Body of pancreas (tissue), 4 donors: Measurements from ENCODE around the gene PRKAG2. TPM values are rescaled to one million over a fixed set of nuclear protein-coding genes. Genes with fewer than 3 reads are reported as not detected.

Experiments used
- ATAC-seq: fragments of 150-250 bp; one replicate; pipeline ENCODE4 v1.9.1; 2016
- DNase-seq, 4 donors: peaks; one replicate each; pipeline ENCODE4 v3.0.0-alpha.2; 2019
- H3K27ac ChIP-seq, 4 donors: fragments of 200-600 bp; sonication (generic); 1 replicate in 3 of 4; 2 replicates in 1 of 4; pipeline versions ENCODE4 v1.5.1 to v1.6.1; 2016 to 2019; ENCODE audit warnings: mild to moderate bottlenecking in 1 of 4, mixed read lengths in 1 of 4, moderate library complexity in 1 of 4
- H3K27me3 ChIP-seq, 2 donors: fragments of 200-600 bp; sonication (generic); one replicate each; pipeline ENCODE4 v1.6.0; 2016; ENCODE audit warnings: mild to moderate bottlenecking in 1 of 2
- H3K36me3 ChIP-seq, 2 donors: fragments of 200-600 bp; sonication (generic); replicated peaks in 1 of 2; 2 replicates each; pipeline ENCODE4 v1.5.1; 2016; ENCODE audit warnings: low read depth in 2 of 2; ENCODE audit not compliant: insufficient read depth in 1 of 2
- H3K4me1 ChIP-seq: fragments of 200-600 bp; sonication (generic); one replicate; pipeline ENCODE4 v1.6.0; 2016
- H3K4me3 ChIP-seq, 2 donors: fragments of 200-600 bp; sonication (generic); 1 replicate in 1 of 2; 2 replicates in 1 of 2; pipeline ENCODE4 v1.5.1; 2016 to 2019
- H3K9me3 ChIP-seq, 3 donors: fragments of 200-600 bp; sonication (generic); 1 replicate in 2 of 3; 2 replicates in 1 of 3; pipeline ENCODE4 v1.5.1; 2016
- CTCF ChIP-seq, 7 experiments: fragments of 450-650 bp in 4 of 7; fragments of 200-600 bp in 3 of 7; sonication (generic) in 3 of 7; IDR thresholded peaks; one replicate each; pipeline ENCODE4 v1.5.1; 2016 to 2019; ENCODE audit warnings: antibody characterized with exemption in 7 of 7
- POLR2A ChIP-seq, 3 donors: fragments of 450-650 bp; IDR thresholded peaks; one replicate each; pipeline ENCODE4 v1.6.1; 2016; ENCODE audit warnings: antibody characterized with exemption in 3 of 3, mild to moderate bottlenecking in 2 of 3
- WGBS, 2 donors: methylation state at CpG; one replicate each; pipeline ENCODE4 v1.1.5; 2017; 5-methylcytosine and 5-hydroxymethylcytosine counted together
- intact Hi-C: fragments of 100-400 bp; cut with DNase I; formaldehyde crosslinking; loops from one replicate; pipeline ENCODE4 v1.15.1; 2023
- total RNA-seq, 2 donors: library from RNA; depleted of rRNA; stranded (reverse); fragments of >200 nt; gene quantifications; one replicate each; pipeline ENCODE4 v1.1.0, GENCODE V29; 2016

Gene PRKAG2
- total RNA-seq, 2 donors from 2014 or later, result 9.9 to 24.4 TPM

- peak in 1 of 4 donors; percentile 38 for DNase-seq
- H3K27me3 ChIP-seq, result no peaks in the 10 kb centered on the region
- 79 to 81% methylated on average over 23 to 24 of the region's 24 CpGs for WGBS, 2 donors
- intact Hi-C loops, result no loop called here
- no peaks in the 10 kb centered on the region for H3K9me3 ChIP-seq
- no peak overlapping the region for H3K27ac ChIP-seq
- no peak overlapping the region for H3K4me3 ChIP-seq
- no peaks in the 10 kb centered on the region for H3K4me1 ChIP-seq
- no peaks in the 10 kb centered on the region for H3K36me3 ChIP-seq
- no peak for TF ChIP-seq POLR2A (IDR thresholded peaks at IDR 0.05)
- TF ChIP-seq CTCF (IDR thresholded peaks at IDR 0.05), result peak in 1 of 7 experiments; percentile 16
- ATAC-seq, result no peak
Observed at GRCh38 chr7:151888079-151889067, 11.5 kb upstream of the PRKAG2 start.

GRCh38 chr7:151886783-151887182 is 9.9 kb upstream of the PRKAG2 start:
- Histone ChIP-seq H3K9me3 (no peaks in the 10 kb centered on the region), H3K36me3 (no peaks in the 10 kb centered on the region), H3K27me3 (no peaks in the 10 kb centered on the region), H3K27ac (no peak overlapping the region), H3K4me1 (no peaks in the 10 kb centered on the region), H3K4me3 (no peak overlapping the region)
- TF ChIP-seq POLR2A (IDR thresholded peaks at IDR 0.05) (no peak), CTCF (IDR thresholded peaks at IDR 0.05) (no peak)
- no peak for DNase-seq
- intact Hi-C loops, result no loop called here
- no peak for ATAC-seq
- WGBS, 2 donors, result 83 to 85% methylated on average over 15 of the region's 15 CpGs

DNA sequence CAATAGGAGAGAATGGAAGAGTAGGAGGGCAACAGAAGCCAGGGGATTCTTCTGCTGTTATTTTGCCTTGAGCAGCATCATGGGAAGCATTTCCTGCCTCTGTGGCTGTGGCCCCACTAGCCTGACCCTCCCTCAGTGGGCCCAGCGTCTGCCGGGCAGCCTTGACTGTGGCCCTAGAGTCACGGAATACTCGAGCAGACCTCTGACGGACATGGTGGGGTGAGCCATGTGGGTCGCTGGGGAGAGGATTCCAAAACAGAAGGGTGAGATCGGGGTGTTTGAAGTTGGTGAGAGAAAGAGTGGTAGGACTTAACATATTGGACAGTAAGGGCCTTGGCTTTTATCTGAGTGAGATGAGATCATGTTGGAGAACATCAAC is 8.3 kb upstream of the PRKAG2 start:
- no peak overlapping the region for H3K27ac ChIP-seq
- no peaks in the 10 kb centered on the region for H3K9me3 ChIP-seq
- intact Hi-C loops, result no loop called here
- WGBS, 2 donors, result 91 to 96% methylated on average over 6 to 7 of the region's 7 CpGs
- ATAC-seq, result no peak
- no peak for TF ChIP-seq CTCF (IDR thresholded peaks at IDR 0.05)
- no peak for TF ChIP-seq POLR2A (IDR thresholded peaks at IDR 0.05)
- H3K4me1 ChIP-seq, result no peaks in the 10 kb centered on the region
- H3K4me3 ChIP-seq, result no peak overlapping the region
- DNase-seq, result no peak
- no peaks in the 10 kb centered on the region for H3K27me3 ChIP-seq
- no peaks in the 10 kb centered on the region for H3K36me3 ChIP-seq

DNA sequence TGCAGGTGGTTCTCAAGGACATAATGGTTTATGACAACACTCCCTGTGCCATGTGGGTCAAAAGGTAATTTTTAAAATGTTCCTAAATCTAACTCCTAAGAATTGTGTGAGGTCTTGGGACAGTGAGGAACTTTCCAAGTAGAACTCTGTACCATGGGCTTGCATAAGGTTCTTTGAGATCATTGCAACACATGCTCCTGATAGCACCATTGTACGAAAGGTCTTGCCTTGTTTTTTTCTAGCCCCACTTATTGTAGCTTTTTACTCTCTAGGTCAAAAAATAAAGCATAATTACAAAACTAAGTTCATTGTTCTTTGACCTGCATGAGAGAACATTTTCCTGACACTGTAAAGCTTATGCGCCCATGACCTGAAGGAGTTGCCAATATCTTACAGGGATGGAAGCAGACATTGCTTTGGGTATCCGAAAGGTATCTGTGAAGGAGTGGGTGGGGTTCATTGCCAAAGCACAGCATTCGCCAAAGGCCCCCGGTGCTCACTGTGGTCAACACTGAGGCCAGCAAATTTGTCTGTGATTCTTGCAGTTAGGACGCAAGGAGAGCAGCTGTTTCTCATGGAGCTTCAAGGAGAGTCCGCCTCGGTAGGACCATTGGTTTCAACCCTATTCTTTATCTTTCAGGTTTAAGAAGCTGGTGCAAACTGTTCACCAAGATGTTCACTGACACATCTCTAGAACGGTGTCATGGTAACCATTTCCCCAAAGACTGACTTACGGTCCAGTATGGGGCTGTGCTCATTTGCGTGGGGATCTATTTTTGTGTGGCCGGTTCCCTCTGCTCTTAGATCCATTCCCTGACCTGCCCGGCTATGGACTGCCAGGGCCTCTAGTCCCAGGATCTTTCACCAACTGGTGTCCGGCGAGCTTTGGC is 7.6 kb upstream of the PRKAG2 start:
- H3K27ac ChIP-seq, result no peak overlapping the region
- H3K36me3 ChIP-seq, result no peaks in the 10 kb centered on the region
- DNase-seq (no peak), ATAC-seq (no peak)
- H3K27me3 ChIP-seq, result no peaks in the 10 kb centered on the region
- no peaks in the 10 kb centered on the region for H3K9me3 ChIP-seq
- TF ChIP-seq CTCF (IDR thresholded peaks at IDR 0.05), result no peak
- no peak for TF ChIP-seq POLR2A (IDR thresholded peaks at IDR 0.05)
- H3K4me1 ChIP-seq, result no peaks in the 10 kb centered on the region
- H3K4me3 ChIP-seq, result no peak overlapping the region
- intact Hi-C loops, result no loop called here
- 91 to 94% methylated on average over 13 to 15 of the region's 15 CpGs for WGBS, 2 donors
